ENCODE data around the gene KDM6A.

DNA sequence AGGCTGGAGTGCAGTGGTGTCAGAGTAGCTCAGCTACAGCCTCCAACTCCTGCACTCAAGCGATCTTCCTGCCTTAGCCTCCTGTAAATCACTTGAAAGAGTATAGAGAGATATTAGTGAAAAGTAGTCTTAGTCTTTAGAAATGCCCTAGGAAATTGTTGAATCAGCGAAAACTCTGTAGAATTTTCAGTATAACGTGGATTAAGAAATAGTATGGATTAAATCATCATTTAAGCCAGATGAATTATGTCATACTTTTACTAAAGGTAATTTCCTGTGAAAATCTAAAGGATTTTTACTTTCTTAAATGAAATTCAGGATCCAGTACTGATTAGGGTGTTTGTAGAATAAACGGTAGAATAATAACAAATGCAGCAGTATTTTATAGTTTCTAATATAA is 163.2 kb downstream of the KDM6A start:
- TF ChIP-seq, protein P1, sequence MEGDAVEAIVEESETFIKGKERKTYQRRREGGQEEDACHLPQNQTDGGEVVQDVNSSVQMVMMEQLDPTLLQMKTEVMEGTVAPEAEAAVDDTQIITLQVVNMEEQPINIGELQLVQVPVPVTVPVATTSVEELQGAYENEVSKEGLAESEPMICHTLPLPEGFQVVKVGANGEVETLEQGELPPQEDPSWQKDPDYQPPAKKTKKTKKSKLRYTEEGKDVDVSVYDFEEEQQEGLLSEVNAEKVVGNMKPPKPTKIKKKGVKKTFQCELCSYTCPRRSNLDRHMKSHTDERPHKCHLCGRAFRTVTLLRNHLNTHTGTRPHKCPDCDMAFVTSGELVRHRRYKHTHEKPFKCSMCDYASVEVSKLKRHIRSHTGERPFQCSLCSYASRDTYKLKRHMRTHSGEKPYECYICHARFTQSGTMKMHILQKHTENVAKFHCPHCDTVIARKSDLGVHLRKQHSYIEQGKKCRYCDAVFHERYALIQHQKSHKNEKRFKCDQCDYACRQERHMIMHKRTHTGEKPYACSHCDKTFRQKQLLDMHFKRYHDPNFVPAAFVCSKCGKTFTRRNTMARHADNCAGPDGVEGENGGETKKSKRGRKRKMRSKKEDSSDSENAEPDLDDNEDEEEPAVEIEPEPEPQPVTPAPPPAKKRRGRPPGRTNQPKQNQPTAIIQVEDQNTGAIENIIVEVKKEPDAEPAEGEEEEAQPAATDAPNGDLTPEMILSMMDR (IDR thresholded peaks at IDR 0.05): no peak
- TF ChIP-seq POLR2AphosphoS5 (IDR thresholded peaks at IDR 0.05; ENCODE audit: low read depth, low read length) (no peak), SIN3A (IDR thresholded peaks at IDR 0.05; ENCODE audit: borderline replicate concordance, insufficient read depth, low read depth, low read length) (no peak)
- TF ChIP-seq, protein P2, sequence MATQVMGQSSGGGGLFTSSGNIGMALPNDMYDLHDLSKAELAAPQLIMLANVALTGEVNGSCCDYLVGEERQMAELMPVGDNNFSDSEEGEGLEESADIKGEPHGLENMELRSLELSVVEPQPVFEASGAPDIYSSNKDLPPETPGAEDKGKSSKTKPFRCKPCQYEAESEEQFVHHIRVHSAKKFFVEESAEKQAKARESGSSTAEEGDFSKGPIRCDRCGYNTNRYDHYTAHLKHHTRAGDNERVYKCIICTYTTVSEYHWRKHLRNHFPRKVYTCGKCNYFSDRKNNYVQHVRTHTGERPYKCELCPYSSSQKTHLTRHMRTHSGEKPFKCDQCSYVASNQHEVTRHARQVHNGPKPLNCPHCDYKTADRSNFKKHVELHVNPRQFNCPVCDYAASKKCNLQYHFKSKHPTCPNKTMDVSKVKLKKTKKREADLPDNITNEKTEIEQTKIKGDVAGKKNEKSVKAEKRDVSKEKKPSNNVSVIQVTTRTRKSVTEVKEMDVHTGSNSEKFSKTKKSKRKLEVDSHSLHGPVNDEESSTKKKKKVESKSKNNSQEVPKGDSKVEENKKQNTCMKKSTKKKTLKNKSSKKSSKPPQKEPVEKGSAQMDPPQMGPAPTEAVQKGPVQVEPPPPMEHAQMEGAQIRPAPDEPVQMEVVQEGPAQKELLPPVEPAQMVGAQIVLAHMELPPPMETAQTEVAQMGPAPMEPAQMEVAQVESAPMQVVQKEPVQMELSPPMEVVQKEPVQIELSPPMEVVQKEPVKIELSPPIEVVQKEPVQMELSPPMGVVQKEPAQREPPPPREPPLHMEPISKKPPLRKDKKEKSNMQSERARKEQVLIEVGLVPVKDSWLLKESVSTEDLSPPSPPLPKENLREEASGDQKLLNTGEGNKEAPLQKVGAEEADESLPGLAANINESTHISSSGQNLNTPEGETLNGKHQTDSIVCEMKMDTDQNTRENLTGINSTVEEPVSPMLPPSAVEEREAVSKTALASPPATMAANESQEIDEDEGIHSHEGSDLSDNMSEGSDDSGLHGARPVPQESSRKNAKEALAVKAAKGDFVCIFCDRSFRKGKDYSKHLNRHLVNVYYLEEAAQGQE (IDR thresholded peaks at IDR 0.05; ENCODE audit: insufficient read depth in 1 of 2, low read depth in 2 of 2, low read length in 1 of 2): no peak
